8988T (cell line): ENCODE results near the gene PI16.

ENCODE experiments used
- DNase-seq: peaks from one replicate; pipeline ENCODE4 v3.0.0; 2011

PI16 gene

DNA sequence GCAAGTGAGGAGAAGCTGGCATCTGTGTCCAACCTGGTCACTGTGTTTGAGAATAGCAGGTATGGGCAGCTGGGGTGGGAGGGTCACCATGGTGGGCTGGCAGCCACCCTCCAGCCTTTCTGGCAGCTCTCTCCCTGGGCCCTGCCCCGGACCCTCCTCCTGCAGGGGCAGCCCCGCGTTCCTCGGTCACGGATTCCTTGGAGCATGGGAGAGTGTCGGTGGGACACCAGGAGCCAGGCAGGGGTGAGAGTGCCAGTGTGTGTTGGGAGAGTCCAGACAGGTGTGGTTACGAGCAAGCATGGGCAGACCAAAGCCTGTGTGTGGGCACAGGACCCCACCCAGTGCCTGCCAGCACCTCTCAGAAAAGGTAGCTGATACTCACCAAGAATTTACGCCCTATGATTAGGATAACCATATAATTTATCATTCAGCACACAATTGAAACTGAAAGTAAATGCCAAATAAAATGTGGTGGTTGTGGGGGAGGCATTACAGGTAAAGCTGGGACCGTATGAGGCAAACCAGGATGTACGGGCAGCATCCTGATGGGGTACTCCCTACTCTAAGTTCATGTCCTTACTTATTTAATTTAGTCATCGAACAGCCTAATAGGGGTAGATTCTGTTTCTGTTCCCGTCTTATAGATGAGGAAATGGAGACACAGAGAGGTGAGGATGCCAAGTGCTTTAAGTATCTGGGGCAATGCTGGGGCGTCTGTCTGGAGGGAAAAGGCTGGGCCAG, 51.5 kb downstream of the PI16 start:
- DNase-seq: no peak

DNA sequence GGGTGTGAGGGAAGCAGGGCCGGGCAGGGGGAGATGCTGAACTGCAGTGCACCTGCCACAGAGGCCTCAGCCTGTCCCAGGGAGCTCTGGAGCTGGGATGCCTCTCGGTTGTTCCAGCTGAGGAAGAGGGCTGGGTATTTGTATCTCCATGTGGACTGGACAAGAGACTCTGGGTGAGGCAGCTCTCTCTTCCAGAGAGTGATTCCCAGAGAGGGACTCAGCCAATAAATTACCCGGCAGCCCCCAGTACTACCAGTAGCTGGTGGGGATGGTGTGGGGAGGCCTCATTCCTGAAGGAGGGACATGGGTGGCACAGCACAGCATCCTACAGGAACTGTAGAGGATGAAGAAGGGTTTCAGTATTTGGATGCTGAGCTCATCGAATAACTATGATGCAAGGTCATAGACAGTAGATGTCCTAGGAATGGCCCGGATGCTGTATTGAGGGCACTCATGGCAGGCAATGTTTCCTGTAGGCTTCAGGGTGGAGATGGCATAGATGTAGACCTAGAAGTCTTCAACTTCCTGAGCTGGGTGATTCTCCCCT, 52.3 kb downstream of the PI16 start:
- DNase-seq: peak; percentile 64

DNA sequence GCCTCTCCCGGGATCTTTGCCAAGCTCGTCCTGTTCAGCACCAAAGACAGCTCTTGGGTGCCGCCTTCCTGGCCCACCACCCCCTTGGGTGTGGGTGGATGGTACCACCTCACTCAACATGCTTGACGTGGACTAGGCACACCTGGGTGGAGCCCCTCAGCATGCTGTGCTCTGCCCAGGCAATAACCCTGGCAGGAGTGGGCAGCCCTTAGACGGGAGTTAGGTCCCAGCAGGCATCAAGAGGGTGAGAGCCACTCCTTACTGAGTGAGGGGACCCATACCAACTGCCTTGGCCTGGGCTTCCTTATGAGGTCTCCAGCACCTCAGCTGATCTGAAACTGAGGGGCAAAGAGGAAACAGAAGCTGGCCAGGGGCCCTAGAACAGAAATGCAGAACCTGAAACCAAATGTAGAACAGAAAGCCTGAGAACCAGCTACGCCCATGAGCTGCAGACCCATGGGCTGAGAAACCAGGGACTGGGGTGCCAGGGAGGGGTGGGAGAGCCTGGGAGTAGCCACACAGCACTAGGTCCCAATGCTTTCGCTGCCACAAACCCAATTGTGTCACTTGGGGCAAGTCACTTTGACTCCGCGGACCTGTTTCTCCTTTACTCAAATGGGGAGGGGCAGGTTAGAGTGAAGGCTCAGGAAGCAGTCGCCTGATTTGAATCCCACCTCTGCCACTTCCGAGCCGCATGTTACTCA, 53.0 kb downstream of the PI16 start:
- no peak for DNase-seq

DNA sequence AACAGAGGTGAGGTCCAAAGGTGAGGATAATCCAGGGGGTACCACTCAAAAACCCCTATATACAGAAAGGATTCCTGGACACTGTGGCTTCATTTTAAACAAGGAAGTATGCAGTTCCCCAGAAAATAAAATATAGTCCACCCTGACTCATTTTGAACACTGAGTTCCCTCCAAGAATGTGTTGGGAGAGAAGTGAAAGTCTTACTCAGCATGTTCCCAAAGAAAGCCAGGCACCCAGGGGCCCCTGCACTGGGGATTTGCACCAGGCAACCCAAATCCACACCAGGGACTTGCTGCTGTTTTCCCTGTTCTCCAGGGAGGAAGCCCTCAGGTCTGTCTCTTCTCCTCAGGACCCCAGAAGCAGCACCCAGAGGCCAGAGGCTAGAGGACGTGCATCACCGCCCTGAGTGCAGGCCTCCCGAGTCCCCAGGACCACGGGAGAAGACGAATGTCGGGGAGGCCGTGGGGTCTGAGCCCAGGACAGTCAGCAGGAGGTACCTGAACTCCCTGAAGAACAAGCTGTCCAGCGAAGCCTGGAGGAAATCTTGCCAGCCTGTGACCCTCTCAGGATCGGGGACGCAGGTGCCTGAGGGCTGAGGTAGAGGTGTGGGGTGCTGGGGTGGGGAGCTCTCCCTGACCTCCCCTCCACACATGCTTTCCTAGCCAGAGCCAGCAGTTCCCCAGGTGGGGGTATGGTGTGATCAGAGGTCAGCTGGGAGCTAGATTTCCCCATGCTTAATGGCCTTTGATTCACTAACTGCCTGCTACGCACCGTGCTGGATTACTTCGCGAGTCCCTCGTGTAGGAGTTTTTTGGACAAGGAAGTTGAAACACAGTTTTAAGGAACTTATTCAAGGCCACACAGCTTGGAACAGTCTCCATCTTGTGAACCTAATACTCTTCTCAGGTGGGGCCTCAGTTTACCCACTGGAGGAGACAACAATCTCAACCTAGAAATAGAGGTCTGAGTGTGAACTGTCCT, 54.2 kb downstream of the PI16 start:
- DNase-seq: no peak

DNA sequence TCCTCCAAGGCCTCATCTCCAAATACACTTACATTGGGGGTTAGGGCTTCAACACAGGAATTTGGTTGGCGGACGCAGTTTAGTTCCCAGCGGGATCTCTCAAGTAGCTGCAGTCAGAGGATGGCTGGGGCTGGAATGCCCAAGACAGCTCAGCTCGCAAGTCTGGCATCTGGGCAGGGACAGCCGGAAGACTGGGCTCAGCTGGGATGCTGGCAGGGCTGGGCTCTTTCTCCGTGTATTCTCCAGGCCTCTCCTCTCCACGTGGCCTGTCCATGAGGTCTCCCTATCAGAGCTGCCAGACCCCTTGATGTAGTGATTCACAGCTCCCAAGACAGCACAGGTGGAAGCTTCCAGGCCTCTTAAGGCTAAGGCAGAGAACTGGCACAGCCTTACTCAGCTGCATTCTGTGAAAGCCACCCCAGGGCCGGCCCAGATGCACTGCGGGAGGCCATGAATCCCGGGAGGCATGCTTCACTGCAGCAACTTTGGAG, 55.9 kb downstream of the PI16 start:
- DNase-seq: no peak

DNA sequence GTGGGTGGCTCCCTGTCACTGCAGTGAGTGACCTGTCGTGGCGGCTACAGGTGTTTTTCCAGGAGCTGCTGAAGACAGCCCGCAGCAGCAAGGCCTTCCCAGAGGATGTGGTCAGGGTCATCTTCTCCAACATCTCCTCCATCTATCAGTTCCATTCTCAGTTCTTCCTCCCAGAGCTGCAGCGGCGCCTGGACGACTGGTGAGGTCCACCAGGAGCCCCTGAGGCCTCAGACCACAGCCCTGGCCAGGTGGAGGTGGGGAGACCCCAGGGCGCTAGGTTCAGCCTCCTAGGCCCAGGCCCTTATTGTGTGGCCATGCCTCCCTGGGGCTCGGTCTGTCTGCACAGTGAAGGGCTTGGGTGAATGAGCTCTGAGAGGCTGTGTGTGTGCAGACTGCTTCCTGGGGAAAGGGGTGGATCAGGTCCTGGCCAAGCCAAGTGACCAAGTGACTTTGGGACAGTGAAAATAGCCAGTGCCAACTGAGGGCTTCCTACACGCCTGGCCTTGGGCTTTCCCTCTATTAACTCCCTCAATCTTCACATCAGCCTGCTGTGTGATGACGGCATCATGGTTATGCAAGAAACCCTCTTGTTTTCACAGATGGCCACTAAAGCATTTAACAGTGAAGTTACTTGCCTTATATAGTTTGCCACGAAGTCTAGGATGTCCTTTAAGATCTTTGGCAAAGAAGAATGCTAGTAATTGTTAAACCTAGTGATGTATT, 57.3 kb downstream of the PI16 start:
- no peak for DNase-seq

DNA sequence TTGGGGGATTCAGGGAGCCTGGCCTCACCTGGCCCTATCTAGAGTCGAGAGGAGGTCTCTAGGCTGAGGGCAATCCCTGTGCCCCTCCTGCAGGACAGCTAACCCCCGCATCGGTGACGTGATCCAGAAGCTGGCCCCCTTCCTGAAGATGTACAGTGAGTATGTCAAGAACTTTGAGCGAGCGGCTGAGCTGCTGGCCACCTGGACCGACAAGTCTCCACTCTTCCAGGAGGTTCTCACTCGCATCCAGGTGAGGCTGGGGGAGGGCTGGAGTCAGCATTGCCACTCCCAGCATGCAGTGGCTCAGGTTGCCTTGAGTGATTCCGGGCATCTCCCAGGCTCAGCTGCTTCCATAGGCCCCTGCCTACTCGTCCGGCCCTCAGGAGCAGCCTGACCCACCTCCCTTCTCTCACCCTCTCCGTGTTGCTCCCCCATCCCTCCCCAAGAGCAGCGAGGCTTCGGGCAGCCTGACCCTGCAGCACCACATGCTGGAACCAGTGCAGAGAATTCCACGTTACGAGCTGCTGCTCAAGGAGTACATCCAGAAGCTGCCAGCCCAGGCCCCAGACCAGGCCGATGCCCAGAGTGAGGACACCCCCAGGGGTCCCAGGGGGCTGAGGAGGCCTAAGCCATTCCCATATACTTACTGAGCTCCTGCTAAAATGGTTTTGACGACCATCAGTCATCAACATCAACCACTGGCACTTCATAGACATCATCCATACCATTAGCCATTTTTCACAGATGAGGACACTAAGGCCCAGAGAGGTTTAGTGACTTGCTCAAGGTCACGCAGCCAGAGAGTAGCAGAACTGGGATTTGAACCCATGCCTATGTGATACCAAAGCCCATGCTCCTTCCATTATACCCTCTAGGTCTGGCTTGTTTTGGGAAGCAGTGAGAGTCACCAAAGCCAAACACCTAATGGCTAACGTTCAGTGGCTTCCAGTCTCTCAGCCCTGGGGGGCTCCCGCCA, 59.3 kb downstream of the PI16 start:
- DNase-seq: no peak
